CD14-positive monocyte (primary cell): ENCODE data around the gene SUSD1. TPM values are rescaled to one million over a fixed set of nuclear protein-coding genes. Genes with fewer than 3 reads are reported as not detected.

ENCODE experiments used
- DNase-seq, 3 donors: peaks; one replicate each; pipeline ENCODE4 v3.0.0-alpha.2; 2011 to 2022
- H2AFZ ChIP-seq: 2 replicates; pipeline ENCODE4 v1.6.0; 2012; ENCODE audit warnings: mild to moderate bottlenecking, low read depth, low read length, inconsistent platforms; ENCODE audit not compliant: insufficient read depth, poor library complexity, severe bottlenecking
- H3K27ac ChIP-seq, 2 donors: 1 replicate in 1 of 2; 2 replicates in 1 of 2; pipeline ENCODE4 v1.5.1; 2012 to 2013; ENCODE audit warnings: low read length in 2 of 2, control low read depth in 1 of 2, inconsistent platforms in 1 of 2, low read depth in 1 of 2, mild to moderate bottlenecking in 1 of 2
- H3K27me3 ChIP-seq, 2 donors: one replicate each; pipeline versions ENCODE4 v1.6.0 to v1.6.1; 2011 to 2013; ENCODE audit warnings: low read length in 2 of 2; ENCODE audit not compliant: control insufficient read depth in 2 of 2, insufficient read depth in 2 of 2
- H3K36me3 ChIP-seq, 2 donors: replicated peaks in 1 of 2; 1 replicate in 1 of 2; 2 replicates in 1 of 2; pipeline versions ENCODE4 v1.5.1 to v1.6.1; 2012 to 2013; ENCODE audit warnings: low read length in 2 of 2, control low read depth in 1 of 2, inconsistent platforms in 1 of 2, mild to moderate bottlenecking in 1 of 2; ENCODE audit not compliant: insufficient read depth in 2 of 2, control insufficient read depth in 1 of 2
- H3K4me1 ChIP-seq, 2 donors: 1 replicate in 1 of 2; 2 replicates in 1 of 2; pipeline versions ENCODE4 v1.5.1 to v1.6.1; 2012 to 2013; ENCODE audit warnings: low read length in 2 of 2, control low read depth in 1 of 2, inconsistent platforms in 1 of 2, mild to moderate bottlenecking in 1 of 2, moderate library complexity in 1 of 2; ENCODE audit not compliant: insufficient read depth in 2 of 2, control insufficient read depth in 1 of 2
- H3K4me2 ChIP-seq: replicated peaks from 2 replicates; pipeline ENCODE3; 2012; ENCODE audit warnings: low read length, moderate library complexity, mild to moderate bottlenecking; ENCODE audit not compliant: poor library complexity, severe bottlenecking; ENCODE audit errors: extremely low read depth
- H3K4me3 ChIP-seq, 3 experiments: fragments of 200-600 bp in 1 of 3; sonication (generic) in 1 of 3; replicated peaks in 1 of 3; 1 replicate in 2 of 3; 2 replicates in 1 of 3; pipeline ENCODE4 v1.5.1; 2011 to 2013; ENCODE audit warnings: low read length in 3 of 3, mild to moderate bottlenecking in 3 of 3, control low read depth in 2 of 3, low read depth in 2 of 3, inconsistent platforms in 1 of 3, moderate library complexity in 1 of 3
- H3K79me2 ChIP-seq: 2 replicates; pipeline ENCODE4 v1.6.0; 2012; ENCODE audit warnings: mild to moderate bottlenecking, control low read depth, inconsistent platforms, low read length, moderate library complexity; ENCODE audit not compliant: insufficient read depth
- H3K9ac ChIP-seq: 2 replicates; pipeline ENCODE4 v1.6.0; 2017; ENCODE audit warnings: low read length, mild to moderate bottlenecking; ENCODE audit not compliant: insufficient read depth, poor library complexity, severe bottlenecking
- H3K9me3 ChIP-seq, 2 donors: replicated peaks in 1 of 2; 1 replicate in 1 of 2; 2 replicates in 1 of 2; pipeline versions ENCODE4 v1.5.1 to v1.6.1; 2012 to 2013; ENCODE audit warnings: low read length in 2 of 2, control low read depth in 1 of 2; ENCODE audit not compliant: control insufficient read depth in 1 of 2, insufficient read depth in 1 of 2
- H4K20me1 ChIP-seq: 2 replicates; pipeline ENCODE4 v1.6.0; 2012; ENCODE audit warnings: mild to moderate bottlenecking, low read length, control low read depth, moderate library complexity; ENCODE audit not compliant: insufficient read depth
- H3K27ac Mint-ChIP-seq, 7 donors: one replicate each; pipeline ENCODE4 v1.8.0; 2020; ENCODE audit warnings: mild to moderate bottlenecking in 7 of 7, mixed read lengths in 7 of 7, moderate library complexity in 6 of 7, inconsistent platforms in 2 of 7
- H3K27me3 Mint-ChIP-seq, 3 donors: one replicate each; pipeline ENCODE4 v1.8.0; 2021 to 2022; ENCODE audit warnings: low read depth in 3 of 3, mild to moderate bottlenecking in 3 of 3, mixed read lengths in 3 of 3, moderate library complexity in 3 of 3, inconsistent platforms in 1 of 3
- H3K36me3 Mint-ChIP-seq, 2 donors: one replicate each; pipeline ENCODE4 v1.8.0; 2020; ENCODE audit warnings: mixed read lengths in 2 of 2, inconsistent platforms in 1 of 2, mild to moderate bottlenecking in 1 of 2
- H3K4me1 Mint-ChIP-seq: one replicate; pipeline ENCODE4 v1.8.0; 2020; ENCODE audit warnings: mild to moderate bottlenecking, mixed read lengths
- H3K4me3 Mint-ChIP-seq, 2 donors: one replicate each; pipeline ENCODE4 v1.8.0; 2020; ENCODE audit warnings: mild to moderate bottlenecking in 2 of 2, mixed read lengths in 2 of 2, moderate library complexity in 1 of 2
- H3K9me3 Mint-ChIP-seq, 7 donors: one replicate each; pipeline ENCODE4 v1.8.0; 2020 to 2022; ENCODE audit warnings: mixed read lengths in 7 of 7, mild to moderate bottlenecking in 6 of 7, moderate library complexity in 6 of 7, inconsistent platforms in 2 of 7
- CTCF ChIP-seq: fragments of 200-600 bp; IDR thresholded peaks from one replicate; pipeline ENCODE4 v1.8.0; 2022; ENCODE audit warnings: antibody characterized with exemption, mild to moderate bottlenecking
- WGBS: methylation state at CpG from one replicate; pipeline ENCODE4 v1.1.5; 2013; ENCODE audit warnings: missing lambda C conversion rate; ENCODE audit not compliant: insufficient coverage; 5-methylcytosine and 5-hydroxymethylcytosine counted together
- intact Hi-C, 2 donors: fragments of 100-400 bp; cut with micrococcal nuclease; formaldehyde crosslinking; loops; one replicate each; pipeline versions ENCODE4 v1.15.0 to v1.15.1; 2023
- polyA plus RNA-seq, 3 donors: library from polyadenylated mRNA; depleted of rRNA in 1 of 3; unstranded in 2 of 3; stranded (reverse) in 1 of 3; fragments of 300-500 nt in 2 of 3; fragments of >200 nt in 1 of 3; fragmentation: Illumina TruSeq in 2 of 3; gene quantifications; 1 replicate in 2 of 3; 2 replicates in 1 of 3; pipeline ENCODE4 v1.2.3, GENCODE V29; 2012 to 2021

Gene SUSD1
- polyA plus RNA-seq, 3 donors, result 29.1 to 42.3 (median 30.9) TPM

GRCh38 chr9:112119225-112120029 is 55.7 kb downstream of the SUSD1 start:
- H3K4me2 ChIP-seq, result no peak overlapping the region
- 80% methylated on average over 3 of the region's 10 CpGs for WGBS
- H3K4me1 ChIP-seq, result no peaks in the 10 kb centered on the region
- H3K36me3 ChIP-seq, result peaks cover 77 to 99% of the 10 kb centered on the region in 2 donors
- DNase-seq, result no peak
- Mint-ChIP-seq H3K36me3 (peaks cover 83 to 91% of the 10 kb centered on the region in 2 donors), H3K27me3 (no peaks in the 10 kb centered on the region), H3K27ac (peak overlapping the region in 2 of 7 donors; percentile 6 to 41), H3K9me3 (peaks cover 0 to 3% (median 0%) of the 10 kb centered on the region in 7 donors), H3K4me1 (no peaks in the 10 kb centered on the region), H3K4me3 (no peak overlapping the region)
- intact Hi-C loops, result no loop called here
- TF ChIP-seq CTCF, result no peak
- H3K79me2 ChIP-seq, result no peaks in the 10 kb centered on the region
- peaks cover 5% of the 10 kb centered on the region for H4K20me1 ChIP-seq
- no peak overlapping the region for H3K9ac ChIP-seq
- H3K4me3 ChIP-seq, result no peak overlapping the region
- H3K27me3 ChIP-seq, result no peaks in the 10 kb centered on the region
- H3K9me3 ChIP-seq, result no peaks in the 10 kb centered on the region
- H3K27ac ChIP-seq, result no peak overlapping the region
- H2AFZ ChIP-seq, result no peak overlapping the region

DNA sequence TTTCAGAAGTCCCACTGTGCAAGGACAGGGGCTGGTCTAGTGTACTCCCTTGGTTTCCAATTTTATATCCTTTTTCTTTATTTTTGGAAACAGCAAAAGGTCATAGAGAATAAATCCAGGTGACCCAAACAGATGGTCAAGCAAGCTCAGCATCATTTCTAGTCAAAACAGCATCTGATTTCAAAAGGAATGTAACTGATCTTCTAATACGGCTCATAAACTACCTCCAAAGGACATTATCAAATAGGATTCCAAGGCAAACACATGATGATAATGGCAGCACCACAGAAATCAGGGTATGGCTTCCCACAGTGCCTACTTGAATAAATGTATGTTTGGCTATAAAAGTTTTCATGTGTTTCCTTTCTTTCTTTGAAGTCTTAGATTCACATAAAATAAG is 57.1 kb downstream of the SUSD1 start:
- H4K20me1 ChIP-seq, result peaks cover 5% of the 10 kb centered on the region
- WGBS, result 100% methylated on average over 1 of the region's 1 CpG
- DNase-seq, result no peak
- H3K4me2 ChIP-seq, result no peak overlapping the region
- no peaks in the 10 kb centered on the region for H3K27me3 ChIP-seq
- H3K9me3 Mint-ChIP-seq, result peaks cover 0 to 3% (median 0%) of the 10 kb centered on the region in 7 donors
- TF ChIP-seq CTCF, result no peak
- H3K36me3 Mint-ChIP-seq, result peaks cover 78 to 87% of the 10 kb centered on the region in 2 donors
- H3K9me3 ChIP-seq, result no peaks in the 10 kb centered on the region
- intact Hi-C loops, result no loop called here
- H3K27ac Mint-ChIP-seq, result no peak overlapping the region
- no peak overlapping the region for H3K4me3 Mint-ChIP-seq
- H3K4me3 ChIP-seq, result no peak overlapping the region
- no peaks in the 10 kb centered on the region for H3K79me2 ChIP-seq
- no peaks in the 10 kb centered on the region for H3K27me3 Mint-ChIP-seq
- no peaks in the 10 kb centered on the region for H3K4me1 ChIP-seq
- H3K36me3 ChIP-seq, result peaks cover 69 to 92% of the 10 kb centered on the region in 2 donors
- H3K4me1 Mint-ChIP-seq, result no peaks in the 10 kb centered on the region
- no peak overlapping the region for H3K27ac ChIP-seq
- H2AFZ ChIP-seq, result no peak overlapping the region
- H3K9ac ChIP-seq, result no peak overlapping the region
